Transverse colon (tissue), 4 donors: ENCODE measurements around the gene TTC39C. TPM values are rescaled to one million over a fixed set of nuclear protein-coding genes. Genes with fewer than 3 reads are reported as not detected.
"Not testable (repeated sequence)": the region's sequence is repeated elsewhere in the genome, so short reads cannot be mapped to it uniquely, and the experiment has no call there.

Source experiments
- DNase-seq: peaks from one replicate; pipeline ENCODE4 v3.0.0-alpha.2; 2019
- H3K27ac ChIP-seq, 4 donors: fragments of 200-600 bp; sonication (generic); 2 replicates each; pipeline ENCODE4 v1.5.1; 2016 to 2018; ENCODE audit warnings: inconsistent platforms in 4 of 4
- H3K27me3 ChIP-seq: fragments of 200-600 bp; sonication (generic); 2 replicates; pipeline ENCODE4 v1.5.1; 2017; ENCODE audit warnings: inconsistent platforms
- H3K36me3 ChIP-seq, 4 donors: fragments of 200-600 bp; sonication (generic); 2 replicates each; pipeline ENCODE4 v1.5.1; 2017 to 2019; ENCODE audit warnings: inconsistent platforms in 4 of 4
- H3K4me1 ChIP-seq, 4 donors: fragments of 200-600 bp; sonication (generic); 2 replicates each; pipeline ENCODE4 v1.5.1; 2017 to 2020; ENCODE audit warnings: inconsistent platforms in 4 of 4
- H3K4me3 ChIP-seq, 4 donors: fragments of 200-600 bp; sonication (generic); 1 replicate in 1 of 4; 2 replicates in 3 of 4; pipeline versions ENCODE4 v1.5.1 to v1.6.1; 2017 to 2019; ENCODE audit warnings: inconsistent platforms in 4 of 4
- H3K9me3 ChIP-seq, 2 donors: fragments of 200-600 bp; sonication (generic); 2 replicates each; pipeline ENCODE4 v1.5.1; 2017 to 2019; ENCODE audit warnings: inconsistent platforms in 2 of 2
- CTCF ChIP-seq, 5 experiments: fragments of 200-600 bp in 3 of 5; fragments of 450-650 bp in 2 of 5; sonication (generic) in 3 of 5; IDR thresholded peaks; 1 replicate in 2 of 5; 2 replicates in 3 of 5; pipeline ENCODE4 v1.5.1; 2016 to 2017; ENCODE audit warnings: antibody characterized with exemption in 5 of 5, inconsistent platforms in 3 of 5, mild to moderate bottlenecking in 2 of 5, moderate library complexity in 1 of 5
- EP300 ChIP-seq: sonication (generic); formaldehyde crosslinking; IDR thresholded peaks from one replicate; pipeline ENCODE4 v1.6.1; 2017; ENCODE audit warnings: antibody characterized with exemption, low read depth
- POLR2A ChIP-seq: fragments of 450-650 bp; IDR thresholded peaks from one replicate; pipeline ENCODE4 v1.6.1; 2016; ENCODE audit warnings: antibody characterized with exemption, mild to moderate bottlenecking, moderate library complexity
- POLR2AphosphoS5 ChIP-seq, 3 donors: sonication (generic); formaldehyde crosslinking; IDR thresholded peaks; one replicate each; pipeline ENCODE4 v1.6.1; 2016; ENCODE audit warnings: antibody characterized with exemption in 3 of 3
- whole genome bisulfite sequencing, 2 donors: methylation state at CpG; one replicate each; pipeline ENCODE4 v1.1.5; 2018; ENCODE audit warnings: low coverage in 1 of 2; 5-methylcytosine and 5-hydroxymethylcytosine counted together
- in situ Hi-C, 4 donors: fragments of 200-750 bp; cut with MboI; loops; one replicate each; pipeline versions ENCODE4 v1.15.0 to v1.15.1; 2017; ENCODE audit warnings: low sequenced_read_pairs in 3 of 4, low pct_ligation_motif_present in 1 of 4, low pct_unique_long_range_greater_than_20kb in 1 of 4
- intact Hi-C: fragments of 100-400 bp; cut with DNase I; formaldehyde crosslinking; loops from one replicate; pipeline ENCODE4 v1.15.1; 2023; ENCODE audit warnings: low total_unique reads
- total RNA-seq, 4 donors: library from RNA; depleted of rRNA; stranded (reverse); fragments of >200 nt; gene quantifications; one replicate each; pipeline ENCODE4 v1.1.0, GENCODE V29; 2016

Gene TTC39C
- total RNA-seq, 4 donors from 2014 or later: 4.8 to 18.4 (median 7.4) TPM

GRCh38 chr18:24140697-24141096 is 126.1 kb downstream of the TTC39C start:
- Histone ChIP-seq H3K9me3 (no peaks in the 10 kb centered on the region), H3K27ac (no peak overlapping the region), H3K27me3 (no peaks in the 10 kb centered on the region), H3K4me3 (no peak overlapping the region), H3K36me3 (no peaks in the 10 kb centered on the region), H3K4me1 (peaks cover 0 to 18% (median 5%) of the 10 kb centered on the region in 4 donors)
- no peak for TF ChIP-seq EP300
- no peak for TF ChIP-seq POLR2A
- no peak for TF ChIP-seq POLR2AphosphoS5 (IDR thresholded peaks at IDR 0.05)
- no peak for TF ChIP-seq CTCF (IDR thresholded peaks at IDR 0.05)
- in situ Hi-C loops (no loop called here), intact Hi-C loops (no loop called here)
- WGBS, 2 donors: 92 to 100% methylated on average over 2 of the region's 2 CpGs
- no peak for DNase-seq

DNA sequence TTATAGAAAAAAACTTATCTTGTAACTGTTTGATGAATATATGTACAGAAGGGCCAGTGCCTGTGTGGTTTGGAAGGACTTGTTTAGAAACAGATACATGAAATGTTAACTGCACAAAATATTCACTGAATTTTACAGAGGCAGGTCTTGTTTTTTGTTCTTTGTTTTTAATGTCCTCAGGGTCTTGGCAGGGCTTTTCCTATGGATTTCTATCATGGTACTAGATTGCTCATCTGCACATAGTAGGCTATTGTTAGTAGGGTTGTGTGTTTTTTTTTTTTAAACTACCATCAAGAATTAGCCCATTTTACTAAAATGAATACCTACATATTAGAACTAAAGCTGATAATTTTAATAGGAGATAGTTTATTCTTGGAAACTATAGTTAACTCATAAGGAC is 127.8 kb downstream of the TTC39C start:
- H3K9me3 ChIP-seq: no peaks in the 10 kb centered on the region
- in situ Hi-C loops: no loop called here
- H3K4me1 ChIP-seq: peaks cover 0 to 18% (median 5%) of the 10 kb centered on the region in 4 donors
- H3K36me3 ChIP-seq: no peaks in the 10 kb centered on the region
- no peaks in the 10 kb centered on the region for H3K27me3 ChIP-seq
- intact Hi-C loops: no loop called here
- no peak for DNase-seq
- H3K27ac ChIP-seq: no peak overlapping the region
- no peak overlapping the region for H3K4me3 ChIP-seq
- no peak for TF ChIP-seq POLR2AphosphoS5 (IDR thresholded peaks at IDR 0.05)
- no peak for TF ChIP-seq EP300
- TF ChIP-seq CTCF (IDR thresholded peaks at IDR 0.05): no peak
- TF ChIP-seq POLR2A: no peak

- H3K4me1 ChIP-seq, H3K4me3 ChIP-seq, DNase-seq, H3K36me3 ChIP-seq, H3K27me3 ChIP-seq, in situ Hi-C loops, H3K9me3 ChIP-seq, H3K27ac ChIP-seq, intact Hi-C loops: not testable (repeated sequence)
- 100% methylated on average over 13 of the region's 28 CpGs; no CpG with 5 or more reads in 1 of the 2 donors for WGBS, 2 donors
These were observed 135.0 kb downstream of the TTC39C start for GRCh38 chr18:24149591-24149990.

DNA sequence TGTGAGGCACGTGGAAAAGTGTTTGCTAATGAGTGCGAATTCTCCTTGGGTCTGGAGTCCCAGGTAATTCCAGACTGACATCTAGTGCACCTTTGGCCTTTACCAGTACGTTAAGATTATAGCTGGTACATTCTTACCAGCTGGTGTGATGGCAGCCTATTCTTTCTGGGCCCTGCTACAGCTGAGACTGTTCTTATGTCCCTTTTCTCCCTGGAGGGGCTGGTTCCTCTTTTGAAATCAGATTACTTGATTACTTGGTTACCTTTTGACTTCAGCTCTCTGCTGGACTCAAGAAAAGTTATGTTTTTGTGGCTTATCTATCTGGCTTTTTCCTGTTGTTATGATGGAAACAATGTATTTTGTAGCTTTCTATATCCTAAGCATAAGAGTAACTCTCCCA is 138.8 kb downstream of the TTC39C start:
- TF ChIP-seq POLR2AphosphoS5 (IDR thresholded peaks at IDR 0.05): no peak
- no peak for TF ChIP-seq POLR2A
- TF ChIP-seq EP300: no peak
- no peak for TF ChIP-seq CTCF (IDR thresholded peaks at IDR 0.05)
- no peak overlapping the region for H3K27ac ChIP-seq
- intact Hi-C loops (no loop called here), in situ Hi-C loops (no loop called here)
- H3K9me3 ChIP-seq: no peaks in the 10 kb centered on the region
- H3K27me3 ChIP-seq: no peaks in the 10 kb centered on the region
- 80 to 91% methylated on average over 1 to 3 of the region's 3 CpGs for WGBS, 2 donors
- no peaks in the 10 kb centered on the region for H3K4me1 ChIP-seq
- DNase-seq: no peak
- no peak overlapping the region for H3K4me3 ChIP-seq
- H3K36me3 ChIP-seq: no peaks in the 10 kb centered on the region

DNA sequence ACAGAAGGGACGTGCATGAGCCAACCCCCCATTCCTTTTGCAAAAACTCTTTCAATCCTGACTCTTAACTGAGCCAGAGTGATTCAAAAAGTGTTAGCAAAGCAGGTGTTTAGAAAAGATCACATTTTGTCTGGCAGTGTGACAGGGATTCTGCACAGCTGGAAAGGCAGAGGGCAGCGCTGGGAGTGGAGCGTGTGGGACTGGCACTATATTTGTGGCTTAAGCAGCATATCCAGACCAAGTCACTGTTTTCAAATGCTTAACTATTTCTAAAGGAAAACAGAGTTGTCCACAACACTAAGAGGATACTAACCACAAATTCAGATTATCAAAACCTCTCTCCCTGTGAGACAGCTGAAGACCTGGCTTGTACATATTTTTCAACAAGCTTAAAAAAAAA is 143.3 kb downstream of the TTC39C start:
- no peaks in the 10 kb centered on the region for H3K4me1 ChIP-seq
- intact Hi-C loops: no loop called here
- no peaks in the 10 kb centered on the region for H3K27me3 ChIP-seq
- WGBS, 2 donors: 91% methylated on average over 3 of the region's 3 CpGs; no CpG with 5 or more reads in 1 of the 2 donors
- no peaks in the 10 kb centered on the region for H3K9me3 ChIP-seq
- in situ Hi-C loops: no loop called here
- no peak for TF ChIP-seq POLR2AphosphoS5 (IDR thresholded peaks at IDR 0.05)
- no peak for TF ChIP-seq EP300
- H3K27ac ChIP-seq: no peak overlapping the region
- H3K36me3 ChIP-seq: peaks cover 0 to 17% (median 2%) of the 10 kb centered on the region in 4 donors
- H3K4me3 ChIP-seq: no peak overlapping the region
- DNase-seq: no peak
